Measurements from ENCODE around the gene TNFSF10.
"Not testable (repeated sequence)": the region's sequence is repeated elsewhere in the genome, so short reads cannot be mapped to it uniquely, and the experiment has no call there.

The TNFSF10 gene

GRCh38 chr3:172543884-172544283 is 20.7 kb upstream of the TNFSF10 start:
- DNase-seq (ENCODE audit: low read depth), result no peak

- DNase-seq (ENCODE audit: low read depth), result no peak
These were observed 20.2 kb upstream of the TNFSF10 start for GRCh38 chr3:172543419-172543818.

- DNase-seq (ENCODE audit: low read depth), result no peak
These were observed 19.8 kb upstream of the TNFSF10 start for GRCh38 chr3:172542999-172543398.

GRCh38 chr3:172541945-172542488 is 18.8 kb upstream of the TNFSF10 start:
- DNase-seq (ENCODE audit: low read depth), result no peak

- no peak for DNase-seq (ENCODE audit: low read depth)
These were observed 16.8 kb upstream of the TNFSF10 start for GRCh38 chr3:172540049-172540448.

- no peak for DNase-seq (ENCODE audit: low read depth)
These were observed 16.0 kb upstream of the TNFSF10 start for GRCh38 chr3:172539273-172539672.

- no peak for DNase-seq (ENCODE audit: low read depth)
These were observed 15.3 kb upstream of the TNFSF10 start for GRCh38 chr3:172538368-172539151.

GRCh38 chr3:172537507-172538158 is 14.4 kb upstream of the TNFSF10 start:
- DNase-seq (ENCODE audit: low read depth), result no peak

- no peak for DNase-seq (ENCODE audit: low read depth)
These were observed 13.8 kb upstream of the TNFSF10 start for GRCh38 chr3:172536993-172537419.

GRCh38 chr3:172536505-172536904 is 13.3 kb upstream of the TNFSF10 start:
- DNase-seq (ENCODE audit: low read depth), result no peak

- DNase-seq (ENCODE audit: low read depth), result no peak
These were observed 7.3 kb upstream of the TNFSF10 start for GRCh38 chr3:172530566-172530965.

- DNase-seq (ENCODE audit: low read depth), result no peak
These were observed 6.9 kb upstream of the TNFSF10 start for GRCh38 chr3:172530101-172530561.

- no peak for DNase-seq (ENCODE audit: low read depth)
These were observed 5.4 kb upstream of the TNFSF10 start for GRCh38 chr3:172528677-172529076.

- DNase-seq (ENCODE audit: low read depth), result no peak
These were observed 4.1 kb upstream of the TNFSF10 start for GRCh38 chr3:172527306-172527705.

- no peak for DNase-seq (ENCODE audit: low read depth)
These were observed 1.9 kb upstream of the TNFSF10 start for GRCh38 chr3:172525116-172525613.

- DNase-seq (ENCODE audit: low read depth), result no peak
These were observed 1.4 kb upstream of the TNFSF10 start for GRCh38 chr3:172524611-172525010.

- not testable (repeated sequence) for DNase-seq (ENCODE audit: low read depth)
These were observed 1.1 kb downstream of the TNFSF10 start for GRCh38 chr3:172521837-172522726.

GRCh38 chr3:172520301-172520831 is 2.9 kb downstream of the TNFSF10 start:
- no peak for DNase-seq (ENCODE audit: low read depth)

- no peak for DNase-seq (ENCODE audit: low read depth)
These were observed 3.5 kb downstream of the TNFSF10 start for GRCh38 chr3:172519740-172520139.

- no peak for DNase-seq (ENCODE audit: low read depth)
These were observed 4.1 kb downstream of the TNFSF10 start for GRCh38 chr3:172518929-172519640.

- DNase-seq (ENCODE audit: low read depth), result no peak
These were observed 5.3 kb downstream of the TNFSF10 start for GRCh38 chr3:172517859-172518466.

Data from stimulated activated CD8-positive, alpha-beta memory T cell treated with anti-CD3 and anti-CD28 coated beads, Interleukin-15, amount 100 ng/mL, for 24 hours (primary cell).